ENCODE measurements around the gene WSCD2. TPM values are rescaled to one million over a fixed set of nuclear protein-coding genes. Genes with fewer than 3 reads are reported as not detected.

WSCD2 gene
- total RNA-seq, 1 donor from 2014 or later, result 1.7 TPM

GRCh38 chr12:108123402-108123801, 5.7 kb upstream of the WSCD2 start:
- intact Hi-C loops (cut with DNase I), result no loop called here
- no peak for TF ChIP-seq CTCF (IDR thresholded peaks at IDR 0.05)
- DNase-seq, result no peak

GRCh38 chr12:108125073-108125472, 4.0 kb upstream of the WSCD2 start:
- Histone ChIP-seq H3K27me3 (peaks cover 45% of the 10 kb centered on the region), H3K4me1 (peaks cover 10% of the 10 kb centered on the region), H3K27ac (no peak overlapping the region), H3K9me3 (no peaks in the 10 kb centered on the region), H3K36me3 (no peaks in the 10 kb centered on the region), H3K4me3 (no peak overlapping the region)
- intact Hi-C loops (cut with DNase I), result no loop called here
- ATAC-seq, result no peak
- no peak for DNase-seq
- no peak for TF ChIP-seq CTCF (IDR thresholded peaks at IDR 0.05)

More at GRCh38 chr12:108123402-108123801, 5.7 kb upstream of the WSCD2 start:
- H3K4me3 ChIP-seq, result no peak overlapping the region
- ATAC-seq, result no peak
- no peaks in the 10 kb centered on the region for H3K4me1 ChIP-seq
- no peaks in the 10 kb centered on the region for H3K36me3 ChIP-seq
- peaks cover 36% of the 10 kb centered on the region for H3K27me3 ChIP-seq
- H3K9me3 ChIP-seq, result no peaks in the 10 kb centered on the region
- H3K27ac ChIP-seq, result no peak overlapping the region

GRCh38 chr12:108126212-108126611, 2.9 kb upstream of the WSCD2 start:
- Histone ChIP-seq H3K36me3 (no peaks in the 10 kb centered on the region), H3K9me3 (no peaks in the 10 kb centered on the region), H3K4me1 (peaks cover 10% of the 10 kb centered on the region), H3K4me3 (no peak overlapping the region), H3K27me3 (peaks cover 46% of the 10 kb centered on the region), H3K27ac (no peak overlapping the region)
- no peak for ATAC-seq
- intact Hi-C loops (cut with DNase I), result no loop called here
- TF ChIP-seq CTCF (IDR thresholded peaks at IDR 0.05), result no peak
- no peak for DNase-seq

- intact Hi-C loops (cut with DNase I), result no loop called here
- H3K4me3 ChIP-seq, result no peak overlapping the region
- ATAC-seq (peak; percentile 56), DNase-seq (no peak)
- TF ChIP-seq CTCF (IDR thresholded peaks at IDR 0.05), result no peak
- peaks cover 52% of the 10 kb centered on the region for H3K27me3 ChIP-seq
- H3K9me3 ChIP-seq, result no peaks in the 10 kb centered on the region
- no peaks in the 10 kb centered on the region for H3K36me3 ChIP-seq
- no peak overlapping the region for H3K27ac ChIP-seq
- H3K4me1 ChIP-seq, result peaks cover 10% of the 10 kb centered on the region
Measured at GRCh38 chr12:108126990-108127501, 2.0 kb upstream of the WSCD2 start.

GRCh38 chr12:108127654-108128053, 1.4 kb upstream of the WSCD2 start:
- H3K36me3 ChIP-seq, result no peaks in the 10 kb centered on the region
- no peak for TF ChIP-seq CTCF (IDR thresholded peaks at IDR 0.05)
- ATAC-seq, result no peak
- peaks cover 10% of the 10 kb centered on the region for H3K4me1 ChIP-seq
- peaks cover 54% of the 10 kb centered on the region for H3K27me3 ChIP-seq
- H3K4me3 ChIP-seq, result no peak overlapping the region
- no peak for DNase-seq
- intact Hi-C loops (cut with DNase I), result no loop called here
- H3K9me3 ChIP-seq, result no peaks in the 10 kb centered on the region
- H3K27ac ChIP-seq, result no peak overlapping the region
